Fibroblast of lung (primary cell): ENCODE measurements around the gene BECN2. TPM values are rescaled to one million over a fixed set of nuclear protein-coding genes. Genes with fewer than 3 reads are reported as not detected.

ENCODE experiments used
- polyA plus RNA-seq, 2 donors: library from polyadenylated mRNA; depleted of rRNA in 1 of 2; stranded (reverse) in 1 of 2; unstranded in 1 of 2; fragments of >200 nt; gene quantifications; 2 replicates each; pipeline ENCODE4 v1.2.1, GENCODE V29; 2011 to 2012; ENCODE audit warnings: missing spikeins in 1 of 2
- total RNA-seq: library from RNA; depleted of rRNA; stranded (reverse); fragments of >200 nt; gene quantifications from 2 replicates; pipeline ENCODE4 v1.2.1, GENCODE V29; 2014

Gene BECN2
- total and polyA plus RNA-seq, 2 donors (not counting 1 experiment from before 2014, with no cell fraction given) = not detected

Other genes with a start within 250 kb of the BECN2 start
- gene EXO1, start 109.6 kb upstream of the BECN2 start, total RNA-seq = 1.3 and 3.0 TPM in 2 replicates
- 7.2 and 14.6 TPM in 2 replicates for gene EXO1, start 109.6 kb upstream of the BECN2 start, polyA plus RNA-seq
- 0.26 and 0.66 TPM in 2 replicates for gene MAP1LC3C, start 41.3 kb downstream of the BECN2 start, total RNA-seq
- gene MAP1LC3C, start 41.3 kb downstream of the BECN2 start, polyA plus RNA-seq = 0.53 and 0.61 TPM in 2 replicates